HG03457 (cell line): Measurements from ENCODE around the gene MYL1.

Experiments
- ATAC-seq: cut with Tn5 transposase; IDR thresholded peaks from one replicate; pipeline ENCODE4 v1.9.1; 2021; ENCODE audit warnings: moderate number of reproducible peaks; ENCODE audit not compliant: unreplicated experiment

MYL1 gene

DNA sequence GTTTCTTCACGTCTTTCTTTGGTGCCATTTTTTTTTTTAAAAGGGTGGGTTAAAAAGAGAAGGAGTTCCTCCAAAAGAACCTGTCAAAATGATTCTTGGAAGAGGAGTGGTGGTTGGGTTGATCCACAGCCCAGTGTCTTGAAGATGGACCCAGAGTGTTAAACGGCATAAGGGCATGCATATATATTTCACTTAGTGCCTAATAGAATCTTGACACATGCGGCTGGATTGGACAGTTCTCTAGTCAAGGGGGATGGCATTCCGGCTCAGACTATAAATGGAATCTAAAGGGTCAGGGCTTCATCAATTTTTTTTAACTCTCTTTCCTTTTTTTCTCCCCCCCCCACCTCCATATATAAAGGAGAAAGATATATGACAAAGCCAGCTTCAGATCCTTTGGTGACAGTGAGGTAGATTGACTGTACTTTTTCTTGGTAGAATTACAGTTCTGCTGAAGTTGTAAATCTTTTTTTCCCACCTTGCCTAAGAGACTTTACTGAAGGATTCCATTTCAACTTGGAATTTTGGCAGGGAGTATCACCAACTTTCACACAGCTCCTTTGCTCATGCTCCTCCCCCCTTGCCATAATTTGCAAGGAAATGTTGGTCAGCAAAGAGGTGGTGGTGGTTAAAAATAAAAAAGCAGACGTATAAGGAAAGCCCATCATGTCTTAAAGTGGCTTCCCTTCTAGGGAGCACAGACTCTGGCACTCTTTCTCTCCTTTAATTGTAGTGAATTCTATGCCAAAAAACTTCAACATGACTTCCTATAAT, at the start of gene MYL1:
MYL1 (minus strand) TSS at position 160 of the 774 bp plus-strand sequence; CDS start at position 28, 132 bp downstream.
- ATAC-seq = no peak

DNA sequence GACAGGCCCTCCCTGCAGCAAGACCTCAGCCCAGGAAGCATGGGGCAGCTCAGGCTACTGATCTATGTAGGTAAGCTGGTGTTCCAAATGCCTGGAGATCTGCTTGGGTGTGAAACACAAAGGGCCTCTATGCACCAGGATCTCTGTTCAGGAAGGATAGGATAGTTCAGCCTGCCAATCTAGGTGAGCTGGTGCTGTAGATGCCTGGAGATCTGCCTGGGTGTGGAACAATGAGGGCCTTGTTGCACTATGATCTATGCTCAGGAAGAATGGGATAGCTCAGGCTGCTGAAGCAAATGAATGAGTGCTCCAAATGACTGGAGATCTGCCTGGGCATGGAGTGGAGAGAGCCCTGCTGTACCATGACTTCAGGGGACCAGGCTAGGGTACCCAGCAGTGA, 48.9 kb upstream of the MYL1 start:
- no peak for ATAC-seq

DNA sequence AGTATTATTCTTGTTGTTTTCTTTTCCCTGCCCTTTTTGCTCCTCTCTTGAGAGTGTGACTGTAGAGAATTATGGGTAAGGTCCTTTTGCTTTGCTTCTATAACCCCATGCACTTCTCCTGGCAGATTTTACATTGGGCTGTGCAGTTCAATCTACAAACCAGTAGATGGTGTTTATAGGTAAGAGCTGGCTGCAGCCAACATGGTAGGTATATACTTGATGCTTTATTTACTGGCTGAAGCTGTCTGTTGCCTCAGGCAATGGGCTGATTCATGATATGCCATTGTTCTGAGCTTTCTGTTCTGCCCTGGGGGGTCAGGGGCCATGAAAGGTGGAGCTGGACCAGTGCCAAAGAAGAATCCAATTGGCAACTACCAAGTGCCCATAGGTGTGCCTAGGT, 48.3 kb upstream of the MYL1 start:
- ATAC-seq = no peak

DNA sequence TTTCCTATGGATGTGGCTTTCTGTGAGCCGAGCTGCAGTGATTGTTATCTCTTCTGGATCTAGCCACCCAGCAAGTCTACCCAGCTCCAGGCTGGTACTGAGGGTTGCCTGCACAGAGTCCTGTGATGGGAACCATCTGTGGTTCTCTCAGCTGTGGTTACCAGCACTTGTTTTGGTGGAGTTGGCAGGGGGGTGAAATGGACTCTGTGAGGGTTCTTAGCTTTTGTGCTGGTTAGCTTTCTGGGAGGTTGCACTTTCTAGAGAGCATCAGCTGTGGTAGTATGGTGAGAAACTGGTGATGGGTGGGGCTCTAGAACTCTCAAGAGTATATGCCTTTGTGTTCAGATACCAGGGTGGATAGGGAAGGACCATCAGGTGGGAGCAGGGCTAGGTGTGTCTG, 45.4 kb upstream of the MYL1 start:
- ATAC-seq = no peak

DNA sequence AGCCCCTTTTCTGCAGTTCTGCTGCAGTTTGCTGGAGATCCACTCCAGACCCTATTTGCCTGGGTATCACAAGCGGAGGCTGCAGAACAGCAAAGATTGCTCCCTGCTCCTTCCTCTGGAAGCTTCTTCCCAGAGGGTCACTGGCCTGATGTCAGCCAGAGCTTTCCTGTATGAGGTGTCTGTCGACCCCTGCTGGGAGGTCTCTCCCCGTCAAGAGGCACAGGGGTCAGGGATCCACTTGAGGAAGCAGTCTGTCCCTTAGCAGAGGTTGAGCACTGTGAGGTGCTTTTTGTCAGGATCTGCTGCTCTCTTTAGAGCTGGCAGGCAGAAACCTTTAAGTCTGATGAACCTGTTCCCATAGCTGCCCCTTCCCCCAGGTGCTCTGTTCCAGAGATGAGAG, 42.0 kb upstream of the MYL1 start:
- ATAC-seq = no peak

DNA sequence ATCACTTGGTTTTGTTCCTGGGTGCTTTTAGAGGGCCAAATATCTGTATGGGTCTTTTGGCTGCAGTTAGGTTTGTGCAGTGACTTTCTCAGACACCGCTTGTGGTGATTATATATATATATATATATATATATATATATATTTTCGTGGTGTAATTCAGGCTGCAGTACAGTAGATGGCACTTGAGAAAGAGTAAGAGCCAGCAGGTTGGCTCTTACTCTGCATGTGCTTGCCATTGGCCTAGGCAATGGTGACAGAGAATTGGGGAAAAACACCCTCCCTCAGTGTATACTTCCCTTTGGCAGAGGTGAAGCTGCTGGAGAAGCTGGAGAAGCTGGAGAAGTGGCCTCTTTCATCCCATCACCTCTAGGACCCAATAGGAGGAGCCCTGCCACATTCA, 22.2 kb upstream of the MYL1 start:
- no peak for ATAC-seq

DNA sequence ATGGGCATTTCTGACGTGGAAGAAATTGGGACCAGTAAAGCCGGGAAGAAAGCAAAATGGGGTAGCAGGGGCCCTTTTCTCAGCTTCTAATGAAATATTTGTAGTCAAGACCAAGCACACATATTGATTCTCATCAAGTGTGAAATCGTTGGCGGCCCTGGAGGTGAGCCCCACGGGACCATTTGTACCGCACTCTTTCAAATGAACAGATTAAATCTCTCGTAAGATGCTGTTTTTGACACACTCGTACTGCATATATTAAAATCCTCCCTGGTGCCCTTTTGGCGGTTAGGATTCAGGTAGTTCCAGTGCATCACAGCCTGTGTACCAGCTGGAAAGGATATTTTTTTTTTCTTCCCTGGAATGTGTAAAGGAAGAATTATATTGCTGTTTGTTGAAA, 9.9 kb upstream of the MYL1 start:
- no peak for ATAC-seq

DNA sequence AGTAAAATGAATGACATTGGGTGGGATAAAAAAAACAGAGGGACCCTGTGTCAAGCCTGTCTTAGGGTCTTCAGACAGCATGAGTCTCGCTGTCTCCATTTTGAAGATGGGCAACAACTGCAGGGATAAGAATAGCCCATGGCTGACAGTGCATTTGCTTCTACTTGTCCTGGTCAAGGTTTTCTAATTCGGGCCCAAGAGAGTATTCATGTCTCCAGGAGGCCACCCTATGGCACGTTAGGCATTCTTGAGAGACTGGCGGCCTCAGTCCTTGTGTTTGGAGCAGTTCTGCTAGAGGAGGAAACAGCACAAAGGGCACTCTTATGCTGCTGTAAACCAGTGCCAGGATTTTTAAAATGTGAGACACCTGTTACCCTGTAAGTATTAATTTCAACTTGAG, 9.5 kb upstream of the MYL1 start:
- no peak for ATAC-seq

DNA sequence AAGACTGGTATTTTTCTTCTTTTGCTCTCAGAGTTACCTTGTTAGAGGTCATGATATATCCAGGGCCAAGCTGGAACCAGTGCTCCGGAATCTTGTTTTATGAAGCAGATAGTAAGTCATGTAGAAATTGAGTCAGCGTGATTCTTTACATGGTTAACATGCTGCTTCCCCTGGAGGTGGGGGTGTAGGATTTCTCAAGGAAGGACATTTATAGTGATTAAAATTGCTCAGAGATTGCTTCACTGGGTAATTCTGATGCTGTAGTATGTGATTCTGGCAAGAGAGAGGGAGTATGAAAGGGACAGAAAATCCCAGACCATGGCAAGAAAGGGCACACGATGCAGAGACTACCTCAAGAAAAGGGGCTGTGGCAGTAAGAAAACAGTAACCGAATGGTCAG, 8.0 kb upstream of the MYL1 start:
- no peak for ATAC-seq

DNA sequence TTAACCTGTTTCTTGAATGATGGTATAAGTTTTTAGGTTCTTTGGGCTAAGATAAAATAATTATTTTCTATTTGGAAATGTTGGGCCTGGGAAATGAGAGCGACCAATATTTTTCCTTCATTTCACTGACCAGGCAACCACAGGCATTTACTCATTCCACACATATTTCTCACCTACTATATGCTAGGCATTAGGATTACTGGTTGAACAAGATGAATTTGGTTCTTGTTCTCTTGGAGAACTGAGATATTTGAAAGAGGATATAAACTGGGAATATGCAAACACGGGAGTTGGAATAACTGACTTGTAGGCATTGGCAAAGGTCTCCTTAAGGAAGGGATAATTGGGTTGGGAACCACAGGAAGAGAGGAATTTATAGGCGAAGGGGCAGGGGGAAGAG, 3.9 kb upstream of the MYL1 start:
- ATAC-seq = no peak

DNA sequence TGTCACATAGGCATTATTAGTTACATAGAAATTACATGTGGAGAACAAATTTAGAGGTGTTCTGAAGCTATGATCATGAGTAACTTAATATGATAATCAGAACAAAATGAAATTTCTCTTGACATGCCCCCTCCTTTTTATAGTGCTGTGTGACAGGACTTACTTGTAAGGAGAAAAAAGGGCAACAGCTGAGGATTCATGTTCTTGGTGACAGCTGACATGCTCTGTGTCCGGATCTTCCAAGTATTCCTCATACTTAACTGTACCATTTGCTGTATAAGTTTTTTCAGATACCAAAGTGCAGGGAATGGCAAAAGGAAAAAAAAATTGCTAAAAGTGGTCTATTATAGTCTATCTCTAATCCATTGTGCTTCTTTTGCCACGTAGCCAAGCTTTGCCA, 3.5 kb upstream of the MYL1 start:
- ATAC-seq = no peak

DNA sequence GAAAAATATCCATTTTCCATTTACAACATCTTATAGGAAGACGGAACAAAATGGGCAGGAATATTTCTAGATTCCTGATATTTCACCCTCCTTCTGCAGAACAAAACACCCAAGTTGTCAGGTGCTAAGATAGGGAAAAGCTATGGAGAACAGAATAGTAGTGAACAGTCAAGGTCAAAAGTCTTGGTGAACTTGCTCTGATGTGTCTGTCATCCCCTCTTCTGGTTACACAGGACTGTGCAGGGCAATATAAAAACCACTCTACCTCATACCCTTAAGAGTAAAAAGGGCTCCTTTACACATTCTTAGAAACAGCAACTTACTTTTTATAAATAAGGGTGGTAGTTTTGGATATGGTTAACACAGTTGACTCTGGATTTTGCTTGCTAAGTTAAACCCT, 4.4 kb downstream of the MYL1 start:
- ATAC-seq = no peak

DNA sequence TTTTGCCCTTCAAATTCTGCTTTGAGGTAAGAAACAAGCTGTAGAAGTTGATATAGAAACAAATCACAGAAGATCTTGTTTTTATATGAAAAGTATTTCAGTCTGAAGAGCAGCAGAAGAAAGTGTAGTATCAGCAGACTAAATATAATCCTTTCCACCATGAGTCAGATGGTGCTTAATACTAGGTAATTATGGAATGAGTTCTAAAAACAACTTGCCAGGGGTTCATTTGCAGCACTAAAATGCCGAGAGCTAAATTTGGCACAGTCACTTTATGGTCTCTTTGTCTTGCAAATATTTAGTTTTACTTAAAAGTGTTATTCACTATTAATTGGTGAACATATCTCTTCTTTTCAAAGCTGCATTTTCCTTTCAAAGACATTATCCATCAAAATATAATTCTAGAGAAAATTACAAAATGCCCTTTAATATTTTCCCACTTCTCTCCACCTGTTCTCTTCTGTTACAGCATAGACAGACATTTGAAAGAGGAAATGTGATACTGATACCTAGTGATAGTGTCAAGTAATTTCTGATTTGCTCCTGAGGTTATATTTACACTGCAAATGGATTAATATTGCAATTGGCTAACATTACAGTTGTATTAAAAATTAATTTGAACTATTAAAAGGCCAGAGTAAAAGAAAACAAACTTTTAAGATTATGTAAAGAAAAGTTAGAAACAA, 5.3 kb downstream of the MYL1 start:
- no peak for ATAC-seq

DNA sequence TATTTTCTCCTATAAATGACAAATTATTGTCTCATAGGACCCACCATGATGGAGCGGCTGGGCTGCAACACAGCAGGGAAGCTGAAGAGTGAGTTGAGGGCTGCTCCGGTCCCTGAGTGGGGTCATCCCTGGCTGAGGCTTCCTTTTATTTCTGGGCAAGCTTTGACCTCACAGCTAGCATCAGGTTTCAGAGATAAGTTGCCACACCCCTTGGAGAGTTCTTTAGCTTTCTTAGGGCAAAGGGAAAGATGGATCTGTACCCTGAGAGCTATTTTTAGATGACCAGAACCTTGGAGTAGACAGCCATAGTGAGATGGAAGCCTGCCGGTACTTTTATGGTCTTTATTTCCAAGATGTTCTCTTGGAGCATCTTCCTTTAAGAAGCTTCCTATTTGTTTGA, 11.5 kb downstream of the MYL1 start:
- no peak for ATAC-seq

DNA sequence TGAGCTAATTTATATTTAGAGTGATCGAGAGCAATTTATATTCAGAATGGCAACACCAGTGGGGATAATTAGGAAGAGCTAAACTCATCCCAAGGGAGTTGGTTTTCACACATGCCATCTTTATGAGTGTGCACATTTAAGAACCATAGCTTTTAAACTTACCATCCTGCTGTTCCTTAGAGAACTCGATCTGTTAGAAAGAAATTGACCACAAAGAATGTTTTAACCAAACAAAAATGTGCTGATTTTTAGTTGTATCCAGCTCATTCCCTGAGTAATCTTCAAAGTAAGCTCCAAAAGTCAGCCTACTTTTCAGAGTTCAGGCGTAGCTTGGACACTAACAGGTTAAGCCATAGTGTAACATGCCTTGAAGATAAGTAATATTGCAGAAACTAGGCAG, 12.6 kb downstream of the MYL1 start:
- ATAC-seq = no peak

DNA sequence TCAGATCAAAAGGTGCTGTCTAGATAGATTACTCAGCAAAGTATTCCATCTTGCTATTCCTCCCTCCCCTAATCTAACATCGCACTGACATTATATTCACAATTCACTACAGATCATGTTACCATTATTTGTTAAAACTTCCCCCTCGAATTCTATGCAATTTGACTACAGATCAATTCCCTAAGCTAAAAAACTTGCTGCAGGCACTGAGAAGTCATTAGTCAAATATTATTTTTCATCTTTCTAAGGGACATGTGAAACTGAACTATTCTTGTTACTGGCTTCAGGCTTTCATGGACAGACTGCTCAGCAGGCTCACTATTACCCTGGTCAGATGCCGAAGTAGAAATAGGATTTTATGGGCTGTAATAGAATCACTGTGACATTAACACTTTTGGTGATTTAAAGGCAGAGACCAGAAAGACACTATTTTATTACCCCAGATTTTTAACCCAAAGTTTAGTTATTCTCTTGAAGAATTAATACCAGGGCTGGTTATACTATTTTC, 15.1 kb downstream of the MYL1 start:
- ATAC-seq = no peak

DNA sequence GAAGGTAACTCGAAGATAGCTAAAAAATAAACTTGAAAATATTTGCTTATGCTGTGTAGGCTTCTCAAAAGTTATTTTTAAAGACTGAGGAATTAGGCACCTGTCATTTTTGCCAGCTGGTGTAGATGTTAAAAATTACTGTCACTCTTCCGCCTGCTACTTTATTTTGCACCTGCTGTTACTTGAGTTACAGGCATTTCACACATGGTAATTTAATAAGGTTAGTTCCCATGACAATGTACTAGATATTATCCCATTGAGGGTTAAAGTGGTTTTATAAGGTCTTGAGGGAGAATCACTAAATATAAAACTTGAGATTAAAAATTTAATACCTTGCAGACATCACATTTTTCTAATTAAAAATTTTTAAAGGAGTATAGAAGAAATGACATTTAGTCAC, 26.6 kb downstream of the MYL1 start:
- ATAC-seq = no peak

DNA sequence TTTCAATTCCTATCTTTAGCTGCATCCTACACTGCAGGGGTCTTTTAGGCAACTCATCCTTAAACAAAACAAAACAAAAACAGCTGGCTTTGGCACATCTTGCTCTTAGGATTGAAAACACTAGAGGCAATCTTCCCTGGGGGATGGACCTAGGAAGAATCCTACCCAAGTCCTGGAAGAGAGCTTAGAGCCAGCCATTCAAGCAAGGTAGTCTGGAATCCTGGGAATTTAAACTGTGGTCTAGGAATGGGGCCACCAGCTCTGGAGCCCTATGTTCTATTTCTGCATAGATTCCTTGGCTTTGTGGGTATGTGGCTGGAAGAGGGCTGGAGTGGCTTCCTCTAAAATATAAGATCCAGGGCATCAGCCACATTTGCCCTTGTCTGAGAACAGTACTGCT, 27.7 kb downstream of the MYL1 start:
- no peak for ATAC-seq

DNA sequence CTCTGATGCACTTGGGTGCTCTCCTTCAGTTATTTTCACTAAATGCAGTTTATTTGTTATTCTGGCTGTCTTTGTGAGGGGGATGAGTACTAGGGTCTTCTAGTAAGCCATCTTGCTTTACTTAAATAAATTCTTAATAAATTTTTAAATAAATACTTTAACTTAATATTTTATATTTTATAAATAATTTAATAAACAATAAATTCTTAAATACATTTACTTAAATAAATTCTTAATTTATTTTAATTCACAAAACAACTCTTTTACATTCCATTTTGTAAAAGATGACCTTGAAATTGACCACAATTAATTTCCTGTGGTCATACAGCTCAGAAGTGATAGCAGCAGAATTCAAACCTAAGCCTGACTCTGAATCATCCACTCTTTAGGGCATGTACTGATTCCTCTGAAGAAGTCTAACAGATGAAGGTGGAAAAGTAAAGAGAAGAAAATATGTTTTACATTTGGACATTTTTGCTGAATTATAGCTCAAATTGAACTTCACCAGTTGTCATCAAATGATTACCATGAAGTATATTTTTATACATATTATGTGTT, 28.8 kb downstream of the MYL1 start:
- ATAC-seq = no peak

DNA sequence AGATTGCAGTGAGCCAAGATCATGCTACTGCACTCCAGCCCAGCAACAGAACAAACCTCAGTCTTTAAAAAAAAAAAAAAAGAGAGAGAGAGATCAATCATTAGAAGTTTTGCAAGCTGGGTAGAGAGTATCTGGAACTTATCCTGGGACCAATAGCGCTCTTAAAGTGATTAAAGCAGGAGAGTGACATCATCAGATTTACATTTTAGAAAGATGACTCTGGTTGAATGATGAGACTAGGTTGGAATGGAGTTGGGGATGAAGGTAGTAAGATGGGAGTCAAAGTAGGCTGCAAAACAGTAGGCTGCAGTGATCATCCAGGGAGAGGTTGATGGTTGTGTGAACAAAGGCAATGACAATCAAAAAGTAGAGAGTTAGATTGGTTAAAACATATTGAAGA, 37.8 kb downstream of the MYL1 start:
- ATAC-seq = no peak

DNA sequence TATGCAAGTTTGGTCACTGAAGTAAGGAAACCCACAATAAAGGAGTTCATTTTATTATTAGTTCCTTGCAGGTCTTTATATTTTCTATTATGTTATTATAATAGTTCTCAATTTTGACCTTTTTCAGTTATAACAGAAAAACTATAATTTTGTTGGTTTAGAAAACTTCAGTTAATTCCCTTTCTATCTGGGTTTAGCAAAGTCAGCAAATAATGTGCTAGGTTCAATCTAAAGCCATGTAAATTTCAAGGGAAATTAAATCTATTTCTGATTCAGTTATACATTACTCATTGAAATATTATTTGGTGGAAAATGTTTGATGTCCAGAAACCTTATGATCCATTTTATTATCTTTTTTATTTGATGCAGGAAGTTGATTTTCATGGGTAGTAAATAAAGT, 43.7 kb downstream of the MYL1 start:
- ATAC-seq = no peak

DNA sequence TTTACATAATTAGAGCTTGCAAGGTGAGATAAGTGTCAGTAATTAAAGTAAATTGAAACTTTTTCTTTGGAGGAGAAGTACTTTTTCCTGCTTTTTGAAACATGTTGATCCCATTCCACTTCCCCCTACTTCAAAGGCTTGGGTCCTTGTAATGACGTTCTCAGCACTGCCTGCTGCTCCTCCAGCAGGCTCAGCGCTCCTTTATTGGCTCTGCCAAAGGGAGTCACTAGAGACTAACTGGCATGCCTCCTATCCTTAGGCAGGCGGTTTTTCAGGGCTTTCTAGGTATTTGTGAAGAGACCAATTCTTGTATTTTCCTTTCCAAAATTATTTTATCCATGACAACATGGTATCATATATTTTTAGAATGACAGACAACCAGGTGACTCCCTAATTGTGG, 45.8 kb downstream of the MYL1 start:
- no peak for ATAC-seq
